NOMO-1 treated with DMSO at 0.1 percent for 48 hours (cell line): Measurements from ENCODE around the gene AMBP.
"Not testable (repeated sequence)": the region's sequence is repeated elsewhere in the genome, so short reads cannot be mapped to it uniquely, and the experiment has no call there.

Experiments
- DNase-seq: peaks from one replicate; lab custom pipeline; 2025; ENCODE audit not compliant: unreplicated experiment; lab: John Stamatoyannopoulos, UW

The AMBP gene

DNA sequence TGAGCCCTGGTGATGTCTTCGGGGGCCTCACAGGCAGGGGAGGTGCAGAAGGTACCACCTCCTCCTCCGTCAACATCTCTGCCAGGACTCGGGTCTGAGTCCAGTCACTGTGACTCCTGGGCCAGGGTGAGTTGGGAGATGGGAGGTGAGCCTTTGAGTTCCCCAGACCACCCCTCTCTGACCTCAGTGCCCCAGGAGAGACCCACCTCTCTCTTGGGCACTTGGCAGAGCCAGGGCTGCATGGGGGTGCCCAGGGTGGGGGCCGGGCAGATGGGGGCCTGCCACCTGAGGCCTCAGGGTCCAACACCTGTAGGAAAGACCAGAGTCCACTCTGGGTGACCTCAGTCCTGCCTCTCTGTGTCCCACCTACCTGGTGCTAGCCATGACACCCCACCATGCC is 14.2 kb upstream of the AMBP start:
- no peak for DNase-seq

DNA sequence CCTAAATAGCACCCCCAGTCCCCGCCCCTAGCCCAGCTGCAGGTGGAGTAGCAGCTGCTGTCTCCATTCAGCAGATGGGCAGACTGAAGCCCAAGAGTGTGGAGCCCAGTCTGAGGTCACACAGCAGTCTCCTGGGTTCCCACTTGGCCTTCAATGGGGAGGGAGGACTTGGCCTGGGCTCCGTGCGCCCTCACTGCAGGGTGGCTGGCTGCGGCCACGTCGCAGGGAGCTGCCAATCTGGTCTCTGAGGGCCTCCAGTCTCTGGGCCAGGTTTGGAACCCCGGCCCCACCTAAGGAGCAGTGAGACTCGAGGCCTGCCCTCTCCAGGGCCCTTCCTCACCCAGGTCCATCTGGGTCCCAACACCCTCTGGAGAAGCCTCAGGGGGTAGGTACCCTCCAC is 13.6 kb upstream of the AMBP start:
- DNase-seq: no peak

DNA sequence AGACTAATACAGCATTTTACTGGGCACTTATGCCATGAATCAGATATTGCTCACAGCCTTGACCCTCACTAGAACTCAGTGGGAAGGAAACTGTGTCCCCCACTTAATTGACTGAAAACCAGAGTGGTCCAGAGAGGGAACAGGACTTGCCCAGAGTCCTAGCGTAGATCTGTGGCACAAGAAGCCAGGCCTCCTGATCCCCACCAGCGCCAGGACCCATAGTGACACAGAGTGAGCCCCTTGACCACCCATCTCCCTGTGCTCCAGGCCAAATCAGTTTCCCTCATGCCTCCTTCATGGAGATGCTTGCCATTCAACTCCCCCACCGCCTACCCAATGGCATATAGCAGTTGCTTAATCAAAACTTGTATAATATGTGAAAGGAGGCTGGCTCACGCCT is 12.7 kb upstream of the AMBP start:
- DNase-seq: no peak

DNA sequence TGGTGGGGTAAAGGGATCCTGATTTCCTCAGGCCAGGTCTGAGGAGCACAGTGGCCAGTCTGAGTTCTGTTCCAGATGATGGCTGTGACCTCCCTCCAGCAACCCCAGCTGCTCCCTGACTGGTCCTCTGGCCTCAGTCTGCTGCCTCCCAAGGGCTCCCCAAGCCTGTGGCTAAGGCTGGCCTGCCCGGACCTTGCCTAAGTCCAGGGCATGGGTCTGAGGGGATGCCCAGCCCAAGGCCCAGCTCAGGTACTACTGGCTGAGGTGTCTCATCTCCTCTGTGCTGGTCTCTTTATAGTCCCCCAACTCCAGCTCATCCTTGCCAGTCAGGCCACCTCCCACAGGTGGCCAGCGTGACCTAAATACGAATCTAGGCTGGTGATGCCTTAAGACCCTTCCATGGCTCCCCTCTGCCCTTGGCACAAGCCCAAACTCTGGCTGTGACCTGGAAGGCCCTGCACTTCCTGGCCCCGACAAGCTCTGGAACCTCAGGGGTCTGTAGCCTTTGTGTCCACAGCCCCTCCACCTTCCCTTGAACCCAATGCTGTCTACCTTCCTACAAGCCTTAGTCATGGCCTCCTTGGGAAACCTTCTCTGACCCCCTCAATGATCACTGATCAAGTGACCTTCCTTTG is 11.2 kb upstream of the AMBP start:
- DNase-seq: no peak

DNA sequence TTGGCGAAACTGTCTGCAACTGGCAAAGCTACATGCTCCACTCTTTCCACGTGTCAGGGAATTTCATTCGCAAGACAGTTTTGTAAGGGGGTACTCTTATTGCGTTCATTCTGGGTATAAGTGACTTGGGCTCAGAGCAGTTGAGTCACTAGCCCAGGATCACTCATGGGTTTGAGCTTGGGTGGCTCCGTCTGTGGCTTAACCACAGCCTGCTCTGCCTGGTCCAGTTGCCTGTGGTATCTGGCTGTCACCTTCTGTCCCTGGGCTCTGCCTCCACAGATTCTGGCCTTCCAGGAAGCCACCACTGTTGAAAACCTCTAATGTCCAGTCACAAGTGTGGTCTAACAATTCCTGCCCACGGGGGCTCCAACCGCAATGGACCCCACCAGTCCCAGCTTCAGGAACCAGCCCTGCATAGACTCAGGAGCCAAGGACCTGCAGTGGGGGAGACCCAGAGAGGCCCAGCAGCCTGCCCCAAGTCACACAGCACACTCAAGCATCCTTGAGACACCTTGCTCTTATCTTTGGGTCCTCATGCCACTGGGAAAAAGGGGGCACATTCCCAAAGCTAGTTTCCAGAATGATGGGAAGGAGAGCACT is 10.6 kb upstream of the AMBP start:
- DNase-seq: no peak

DNA sequence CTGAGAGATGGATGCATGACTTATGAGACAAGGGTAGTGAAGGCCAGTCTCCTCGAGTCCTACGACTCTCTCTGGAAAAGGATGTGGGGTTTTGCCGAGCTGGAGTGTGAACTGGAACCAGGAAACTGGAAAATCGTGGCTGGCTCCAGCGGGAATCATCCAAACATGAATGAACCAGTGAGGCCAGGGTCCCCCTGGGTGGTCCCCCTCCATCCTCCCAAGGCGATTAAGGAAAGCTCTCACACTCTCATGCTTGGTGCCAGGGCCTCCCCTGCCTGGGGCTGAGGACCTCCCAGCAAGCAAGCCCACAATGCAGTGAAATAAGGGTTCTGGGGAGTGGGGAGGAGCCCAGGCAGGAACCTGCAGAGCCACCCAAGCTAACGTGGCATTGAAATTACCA is 9.6 kb upstream of the AMBP start:
- no peak for DNase-seq

DNA sequence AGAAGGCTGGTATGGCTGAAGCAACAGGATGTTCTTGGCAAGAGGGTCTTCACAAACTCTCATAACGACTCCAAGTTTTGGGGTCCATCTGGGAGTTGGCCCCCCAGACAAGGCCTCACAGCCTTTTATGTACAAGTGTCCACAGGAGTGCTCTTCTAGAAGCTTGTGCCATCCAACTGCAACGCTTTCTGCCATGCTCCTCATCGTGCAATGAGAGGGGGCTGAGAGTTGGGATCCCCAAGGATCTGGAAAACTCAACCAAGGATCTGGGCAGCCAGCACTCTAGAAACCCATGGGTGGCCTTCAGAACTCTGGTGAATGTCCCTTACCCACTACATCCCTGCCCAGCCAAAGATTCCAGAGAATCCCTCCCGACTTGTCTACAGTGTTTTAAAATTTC is 8.5 kb upstream of the AMBP start:
- DNase-seq: no peak

DNA sequence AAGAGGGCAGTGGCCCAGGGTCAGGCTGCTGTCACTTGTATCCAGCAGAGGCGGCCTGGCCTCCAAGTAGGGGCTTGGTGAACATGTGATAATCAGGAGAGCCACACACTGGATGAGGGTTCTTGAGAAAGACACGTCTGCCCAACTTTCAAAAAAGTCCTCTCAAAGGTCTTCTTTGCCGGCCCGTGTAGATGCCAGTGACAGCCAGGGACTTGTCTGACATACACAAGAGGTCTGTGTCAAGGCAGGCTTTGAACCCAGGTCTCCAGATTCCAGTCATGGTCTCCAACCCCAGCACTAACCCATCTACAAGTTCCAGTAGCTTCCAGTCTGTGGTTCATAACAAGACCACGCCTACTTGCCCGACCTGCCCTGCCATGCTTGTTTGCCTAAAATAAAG is 7.9 kb upstream of the AMBP start:
- no peak for DNase-seq

DNA sequence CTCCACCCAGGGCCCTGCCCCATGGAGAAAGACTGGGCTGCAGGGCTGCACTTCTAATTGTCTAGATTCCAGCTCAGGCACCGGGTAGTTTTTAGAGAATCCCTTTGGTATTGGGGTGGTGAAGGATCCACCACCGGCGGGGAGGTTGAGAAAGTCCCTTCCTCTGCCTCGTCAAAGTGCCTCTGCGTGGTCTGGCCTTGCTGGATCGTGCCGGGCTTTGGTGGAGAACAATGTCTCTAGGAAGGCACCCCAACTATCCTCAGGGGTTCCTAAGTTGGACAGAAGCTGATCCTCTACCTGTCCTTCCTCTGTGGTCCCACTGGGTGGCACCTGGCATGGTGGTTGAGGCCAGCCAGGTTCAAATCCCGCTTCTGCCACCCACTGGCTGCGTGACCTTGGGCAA is 7.3 kb upstream of the AMBP start:
- no peak for DNase-seq

DNA sequence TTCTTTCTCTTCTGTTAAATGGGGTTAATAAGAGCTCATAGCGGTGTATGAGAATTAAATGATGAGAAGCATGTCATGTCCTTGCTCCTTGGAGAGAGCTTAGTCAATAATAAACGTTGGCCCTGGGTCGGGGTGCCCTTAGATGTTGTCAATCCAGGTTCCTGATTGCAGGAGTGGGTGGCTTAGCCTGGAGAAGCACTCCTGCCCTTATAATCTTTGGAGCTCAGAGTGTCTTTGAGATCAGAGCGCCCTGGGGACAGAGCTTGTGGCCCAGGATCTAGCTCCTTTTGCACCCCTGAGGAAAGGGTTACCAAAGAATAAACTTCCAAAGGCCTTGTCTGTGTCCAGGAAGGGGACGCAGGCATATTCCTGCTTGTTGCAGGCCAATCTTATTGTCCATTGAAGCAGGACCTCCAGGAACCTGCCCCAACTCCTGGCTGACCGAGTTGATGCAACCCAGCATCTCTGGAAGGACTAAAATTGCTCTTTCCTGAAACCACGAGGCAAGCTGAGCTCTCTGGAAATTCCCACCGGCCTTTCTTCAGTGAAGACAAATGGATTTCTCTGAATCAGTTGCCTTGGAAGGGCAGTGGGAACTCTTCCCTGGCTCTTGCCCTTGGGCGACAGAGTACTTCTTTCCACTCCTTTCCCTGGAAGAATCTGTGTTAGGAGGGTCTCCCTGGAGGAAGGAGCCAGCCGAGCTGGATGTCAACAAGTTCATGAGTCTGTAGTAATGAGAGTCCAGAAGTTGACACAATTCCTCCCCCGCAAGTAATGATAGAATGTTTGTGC is 6.4 kb upstream of the AMBP start:
- DNase-seq: no peak

DNA sequence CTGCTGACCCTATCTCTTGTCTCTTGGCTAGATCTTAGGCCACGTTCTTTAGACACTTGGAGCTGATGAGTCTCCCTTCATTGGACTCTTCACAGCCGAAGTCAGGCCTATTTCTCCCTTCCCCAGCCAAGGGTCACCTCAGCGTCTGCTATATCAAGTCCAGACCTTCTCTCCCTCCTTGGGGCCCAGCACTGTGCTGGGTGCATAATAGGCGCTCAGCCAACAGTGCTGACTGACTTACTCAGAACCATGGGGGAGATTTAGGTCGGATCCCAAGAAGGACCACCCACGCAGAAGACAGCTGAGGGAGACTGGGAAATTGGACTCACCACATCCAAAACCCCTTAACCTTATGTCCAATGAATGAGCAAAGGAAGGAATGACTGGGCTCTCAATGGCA is 5.6 kb upstream of the AMBP start:
- DNase-seq: no peak

DNA sequence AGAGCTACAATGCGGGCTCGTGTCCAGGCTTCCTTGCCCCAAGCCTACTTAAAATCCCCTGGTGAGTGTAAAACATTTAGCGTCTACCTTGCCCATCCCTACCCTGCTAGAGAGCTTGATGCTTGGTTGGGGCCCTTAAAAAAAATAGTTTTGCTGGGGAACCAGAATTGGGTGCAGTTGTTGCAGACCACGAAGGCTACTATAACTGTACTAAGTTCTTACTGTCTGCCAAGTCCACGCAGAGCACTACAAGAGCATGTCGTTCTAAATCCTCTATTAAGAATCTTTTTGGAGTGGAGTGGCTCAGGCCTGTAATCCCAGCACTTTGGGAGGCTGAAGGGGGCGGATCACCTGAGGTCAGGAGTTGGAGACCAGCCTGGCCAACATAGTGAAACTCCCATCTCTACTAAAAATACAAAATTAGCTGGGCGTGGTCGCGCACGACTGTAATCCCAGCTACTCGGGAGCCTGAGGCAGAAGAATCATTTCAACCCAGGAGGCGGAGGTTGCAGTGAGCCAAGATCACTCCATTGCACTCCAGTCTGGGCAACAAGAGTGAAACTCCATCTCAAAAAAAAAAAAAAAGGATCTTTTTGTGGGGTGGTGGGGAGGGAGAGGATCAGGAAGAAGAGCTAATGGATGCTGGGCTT is 4.8 kb upstream of the AMBP start:
- DNase-seq: not testable (repeated sequence)

DNA sequence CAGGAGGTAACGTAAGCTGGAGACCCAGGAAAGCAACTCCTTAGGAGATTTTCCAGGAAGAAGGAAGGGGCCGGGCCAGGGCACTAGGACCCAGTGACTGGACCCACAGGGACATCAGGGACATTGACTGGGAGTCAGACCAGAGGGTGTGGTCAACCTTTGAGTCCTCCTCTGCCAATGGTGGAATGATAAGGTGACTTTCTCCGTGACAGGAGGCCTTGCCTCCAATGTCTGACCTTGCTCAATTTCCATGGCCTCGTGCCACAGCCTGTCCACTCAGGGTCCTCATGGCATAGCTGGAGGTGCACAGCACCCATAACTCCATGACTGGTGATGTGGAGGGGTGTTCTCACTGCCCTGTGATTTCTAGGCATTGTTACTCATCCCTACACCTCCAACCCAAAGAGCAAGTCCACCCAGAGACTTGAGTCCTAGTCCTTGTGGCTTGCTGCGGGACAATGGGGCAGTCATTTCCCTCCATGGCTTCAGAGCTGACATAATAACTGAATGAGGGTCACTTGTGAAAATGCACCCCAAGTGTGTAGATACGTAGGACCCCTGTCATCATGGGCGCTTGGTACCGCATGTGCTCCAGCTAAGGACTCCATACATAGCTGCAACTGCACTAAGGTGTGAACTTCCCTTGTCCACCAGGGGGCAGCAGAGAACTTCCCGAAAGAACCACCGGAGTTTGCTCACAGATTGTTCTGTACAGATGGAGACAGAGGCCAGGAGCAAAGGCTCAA is 4.1 kb upstream of the AMBP start:
- DNase-seq: peak; percentile 60

DNA sequence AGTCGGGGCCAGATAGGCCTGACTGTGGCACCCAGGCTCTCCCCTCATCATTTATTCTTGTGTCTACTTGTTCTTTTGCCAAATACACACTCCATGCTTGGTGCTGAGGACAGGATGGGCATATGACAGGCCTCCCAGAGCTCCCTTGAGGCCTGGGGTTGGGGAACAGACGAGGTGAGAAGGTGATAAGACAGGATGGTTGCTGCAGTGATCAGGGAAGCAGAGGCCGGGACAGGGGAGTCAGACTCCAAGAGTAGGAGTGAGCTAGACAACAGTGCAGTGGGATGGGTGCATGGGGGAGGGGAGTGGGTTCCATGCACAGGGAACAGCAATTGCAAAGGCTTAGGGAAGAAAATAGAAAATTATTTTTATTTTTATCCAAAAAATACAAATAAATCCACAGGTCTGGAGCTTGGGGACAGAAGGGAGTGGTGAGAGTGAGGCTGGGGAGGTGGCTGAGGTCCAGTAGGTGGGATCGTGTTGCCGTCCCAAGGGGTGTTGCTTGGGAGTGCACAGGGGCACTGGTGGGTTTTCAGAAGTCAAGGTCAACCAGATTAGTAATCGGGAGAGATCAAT is 3.4 kb upstream of the AMBP start:
- no peak for DNase-seq

DNA sequence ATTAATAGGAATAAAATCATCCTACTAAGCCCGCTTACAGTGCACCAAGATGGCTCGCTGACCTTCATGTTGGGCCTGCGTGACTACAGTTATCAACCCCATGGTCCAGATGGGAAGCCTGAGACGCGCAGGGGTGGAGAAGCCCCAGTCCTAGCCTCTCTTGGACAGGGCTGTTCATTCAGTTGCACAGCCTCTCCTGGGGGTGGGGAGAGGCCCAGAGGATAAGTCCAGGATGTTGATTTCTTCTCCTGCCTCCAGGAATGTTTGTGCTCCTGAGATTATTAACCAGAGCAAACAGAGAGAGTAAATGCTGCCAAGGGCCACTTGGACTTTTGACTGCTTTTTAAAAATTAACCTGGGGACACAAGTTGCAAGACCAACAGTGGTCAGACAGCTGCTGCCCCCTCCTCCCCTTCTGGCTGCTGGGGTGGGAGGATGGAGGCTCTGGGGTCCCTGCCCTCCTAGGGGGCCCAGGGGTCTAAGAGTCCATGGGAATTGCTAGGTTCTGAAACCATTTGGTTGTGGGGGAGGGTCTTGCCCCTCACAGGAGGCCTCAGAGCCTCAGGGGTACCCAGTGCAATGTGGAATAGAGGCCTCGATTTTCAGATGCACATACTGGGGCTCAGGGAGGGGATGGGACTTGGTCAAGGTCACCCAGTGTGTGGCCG is 2.8 kb upstream of the AMBP start:
- DNase-seq: no peak

DNA sequence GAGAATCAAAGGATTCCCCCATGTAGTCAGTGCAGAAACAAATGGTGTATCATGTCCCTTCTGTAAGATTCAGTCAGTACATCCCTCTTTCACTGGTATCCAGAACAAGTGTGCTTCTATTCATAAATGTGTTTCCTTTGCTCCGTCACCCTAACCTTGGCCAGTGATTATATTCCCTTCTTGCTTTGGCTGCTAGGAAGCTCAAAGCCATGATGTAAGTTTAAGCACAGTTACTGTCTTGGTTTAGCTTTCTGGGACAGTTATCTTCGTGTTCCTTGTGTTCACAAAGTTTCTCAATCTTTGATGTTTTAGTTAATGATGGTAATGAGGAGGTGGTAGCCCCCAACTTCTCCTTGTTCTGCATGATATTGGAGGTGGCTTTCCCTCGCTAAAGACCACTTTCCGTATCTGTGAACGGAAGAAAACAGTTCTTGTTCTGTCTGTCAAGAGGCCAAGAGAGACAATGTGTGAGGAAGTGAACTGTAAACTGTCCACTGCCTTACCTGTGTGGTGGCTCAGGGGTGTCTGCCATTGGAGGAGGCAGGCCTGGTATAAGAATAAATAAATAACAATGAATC is 2.2 kb upstream of the AMBP start:
- DNase-seq: no peak

DNA sequence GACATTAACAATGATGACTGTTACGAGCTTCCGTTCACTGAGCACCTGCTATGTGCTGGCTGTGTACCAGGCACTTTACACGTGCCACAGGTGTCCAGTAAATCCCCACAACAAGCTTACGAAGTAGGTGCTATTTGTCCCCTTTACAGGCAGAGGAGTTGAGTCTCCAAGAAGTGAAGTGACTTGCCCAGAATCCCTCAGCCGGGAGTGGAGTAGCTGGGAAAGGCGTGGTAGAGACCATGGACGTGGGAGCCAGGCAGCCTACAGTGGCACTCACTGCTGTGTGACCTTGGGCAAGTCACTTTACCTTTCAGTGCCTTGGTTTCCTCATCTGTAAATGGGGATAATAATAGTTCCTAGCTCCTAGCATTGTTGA is 669 bp upstream of the AMBP start:
- no peak for DNase-seq

DNA sequence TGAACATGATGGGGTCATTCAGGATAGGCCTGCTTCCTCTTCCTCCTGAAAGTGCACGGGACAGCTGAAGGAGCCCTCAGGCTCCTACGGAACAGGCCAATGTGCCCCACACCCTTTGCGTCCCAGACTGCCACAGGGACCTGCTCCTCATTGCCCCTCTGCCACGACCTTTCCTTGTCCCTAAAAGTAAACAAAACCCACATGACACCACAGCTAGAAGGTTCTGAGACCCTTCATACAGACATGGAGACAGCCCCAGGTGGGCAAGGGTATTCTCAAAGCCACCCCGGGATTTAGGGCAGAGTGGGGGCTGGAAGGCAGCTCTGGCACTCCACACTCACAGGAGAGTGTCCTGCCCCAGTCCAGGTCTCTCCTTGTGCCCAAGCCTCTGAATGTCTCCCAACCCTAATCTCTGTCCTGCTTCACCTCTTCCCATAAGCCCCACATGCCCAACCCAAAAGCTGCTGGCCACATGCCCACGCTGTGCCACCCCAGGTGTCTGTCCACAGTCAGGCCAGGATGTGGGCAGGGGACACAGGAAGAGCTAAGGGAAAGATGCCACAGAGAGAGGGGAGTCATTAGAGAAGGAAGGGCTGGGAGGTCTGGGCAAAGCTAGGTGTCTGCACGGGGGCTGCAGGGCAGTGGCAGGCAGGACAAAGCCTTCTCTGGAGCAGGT is 800 bp downstream of the AMBP start:
- DNase-seq: no peak
